Medulla oblongata (tissue), 1 donor: ENCODE results near the gene HDAC4.
"Not testable (repeated sequence)": the region's sequence is repeated elsewhere in the genome, so short reads cannot be mapped to it uniquely, and the experiment has no call there.

ENCODE experiments used
- DNase-seq: peaks from one replicate; pipeline ENCODE4 v3.0.0-alpha.2; 2015; ENCODE audit errors: extremely low spot score

HDAC4 gene

DNA sequence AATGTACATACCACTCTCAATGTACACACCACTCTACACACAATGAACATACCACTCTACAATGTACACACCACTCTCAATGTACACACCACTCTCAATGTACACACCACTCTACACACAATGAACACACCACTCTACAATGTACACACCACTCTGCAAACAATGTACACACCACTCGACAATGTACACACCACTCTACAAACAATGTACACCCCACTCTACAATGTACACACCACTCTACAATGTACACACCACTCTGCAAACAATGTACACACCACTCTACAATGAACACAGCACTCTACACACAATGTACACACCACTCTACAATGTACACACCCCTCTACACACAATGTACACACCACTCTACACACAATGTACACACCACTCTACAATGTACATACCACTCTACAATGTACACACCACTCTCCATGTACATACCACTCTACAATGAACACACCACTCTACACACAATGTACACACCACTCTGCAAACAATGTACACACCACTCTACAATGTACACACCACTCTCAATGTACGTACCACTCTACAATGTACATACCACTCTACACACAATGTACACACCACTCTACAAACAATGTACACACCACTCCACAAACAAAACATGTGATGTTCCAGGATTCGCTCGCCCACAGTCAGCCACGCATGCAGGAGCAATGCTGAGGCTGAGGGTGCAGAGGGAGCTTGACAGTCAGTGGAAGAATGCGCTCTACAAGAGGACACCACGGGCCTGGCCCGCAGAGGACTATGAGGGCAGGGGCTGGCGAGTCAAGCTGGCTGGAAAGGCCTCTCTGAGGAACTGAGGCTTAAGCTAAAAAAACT is 118.2 kb downstream of the HDAC4 start:
- no peak for DNase-seq

DNA sequence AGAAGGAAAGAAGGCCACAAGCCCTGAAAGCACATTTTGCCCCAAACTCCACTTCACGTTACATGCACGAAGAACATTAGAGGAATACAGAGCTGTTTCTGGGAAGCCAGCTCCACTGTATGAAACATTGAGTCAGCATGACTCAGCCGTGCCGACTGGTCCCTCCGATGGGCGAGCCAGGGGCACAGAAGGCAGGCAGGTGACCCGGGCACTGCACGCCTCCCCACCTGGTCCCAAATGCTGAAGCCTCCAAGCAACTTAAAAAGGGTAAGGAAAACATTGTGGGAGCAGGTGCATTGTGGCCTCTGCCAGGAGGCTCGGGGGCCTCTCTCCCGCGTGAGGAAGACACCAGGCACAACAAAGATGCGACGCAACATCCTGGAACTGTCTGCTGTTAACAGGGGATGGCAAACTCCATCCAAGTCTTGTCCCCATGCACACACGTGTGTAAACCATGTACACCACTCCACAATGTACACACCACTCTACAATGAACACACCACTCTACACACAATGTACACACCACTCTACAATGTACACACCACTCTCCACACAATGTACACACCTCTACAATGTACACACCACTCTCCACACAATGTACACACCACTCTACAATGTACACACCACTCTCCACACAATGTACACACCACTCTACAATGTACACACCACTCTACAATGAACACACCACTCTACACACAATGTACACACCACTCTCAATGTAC is 120.4 kb downstream of the HDAC4 start:
- DNase-seq: not testable (repeated sequence)

DNA sequence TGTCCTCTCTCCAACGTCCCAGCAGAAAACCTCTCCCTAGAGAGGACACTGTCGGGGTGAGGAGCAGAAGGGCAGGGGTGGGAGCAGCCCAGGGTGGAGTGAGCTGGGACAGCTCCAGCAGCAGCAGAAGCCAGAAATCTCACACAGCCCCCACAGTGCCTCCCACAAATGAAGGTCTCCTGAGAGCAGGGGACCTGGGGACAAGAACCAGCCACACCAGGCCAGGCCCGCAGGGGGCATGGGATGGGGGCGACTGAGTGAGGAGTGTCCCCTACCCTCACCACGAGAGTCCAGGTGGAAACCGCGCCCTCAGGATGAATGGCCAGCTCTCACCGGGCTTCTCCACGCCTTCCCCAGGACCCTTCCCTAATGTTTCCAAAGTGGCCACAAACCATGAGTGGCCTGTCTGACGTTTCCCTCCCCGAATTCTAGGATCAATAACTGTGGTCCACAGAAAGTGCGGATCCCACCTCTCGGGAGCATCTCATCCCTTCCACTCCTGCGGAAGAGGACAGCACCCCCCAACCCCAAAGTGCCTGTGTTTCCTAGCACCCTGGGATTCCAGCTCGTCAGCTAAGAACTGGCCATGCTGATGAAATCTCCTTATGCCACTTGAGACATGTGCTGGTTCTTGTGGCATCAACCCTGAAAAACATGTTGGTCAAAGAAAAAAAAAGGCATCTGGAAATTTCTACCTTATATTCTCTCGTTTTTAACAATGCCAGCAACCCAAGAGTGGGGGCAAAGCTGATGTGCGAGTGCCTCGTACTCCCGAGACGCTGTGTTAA is 121.1 kb downstream of the HDAC4 start:
- DNase-seq: no peak

DNA sequence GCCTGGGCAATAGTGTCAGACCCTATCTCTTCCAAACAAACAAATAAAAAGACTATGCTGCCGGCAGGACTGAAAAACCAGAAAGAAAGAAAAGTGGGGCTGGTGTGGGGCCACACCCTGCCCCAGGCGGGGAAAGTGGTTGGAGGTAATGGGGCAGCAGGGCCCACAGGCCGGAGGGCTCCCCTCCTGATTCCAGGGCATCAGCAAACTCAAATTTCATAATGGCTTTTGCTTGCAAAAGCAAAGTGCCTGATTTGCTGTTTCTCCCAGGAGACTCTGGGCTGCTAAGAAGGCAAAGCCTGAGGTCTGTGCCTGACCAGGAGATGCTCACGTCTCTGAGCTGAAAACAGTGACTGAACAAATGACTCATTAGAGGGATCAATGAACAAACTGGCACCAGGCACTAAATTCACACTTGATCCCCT is 121.9 kb downstream of the HDAC4 start:
- DNase-seq: no peak

DNA sequence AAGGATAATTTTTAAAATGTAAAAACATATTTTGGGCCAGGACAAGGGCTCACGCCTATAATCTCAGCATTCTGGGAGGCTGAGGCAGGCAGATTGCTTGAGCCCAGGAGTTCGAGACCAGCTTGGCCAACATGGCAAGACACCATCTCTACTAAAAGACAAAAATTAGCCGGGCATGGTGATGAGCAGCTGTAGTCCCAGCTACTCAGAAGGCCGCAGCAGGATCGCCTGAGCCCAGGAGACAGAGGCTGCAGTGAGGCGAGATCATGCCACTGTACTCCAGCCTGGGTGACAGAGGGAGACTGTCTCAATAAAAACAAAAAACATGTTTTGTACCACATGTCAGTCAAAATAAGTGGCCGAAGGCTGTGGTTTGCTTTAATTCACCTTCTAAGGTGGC is 122.5 kb downstream of the HDAC4 start:
- DNase-seq: no peak

DNA sequence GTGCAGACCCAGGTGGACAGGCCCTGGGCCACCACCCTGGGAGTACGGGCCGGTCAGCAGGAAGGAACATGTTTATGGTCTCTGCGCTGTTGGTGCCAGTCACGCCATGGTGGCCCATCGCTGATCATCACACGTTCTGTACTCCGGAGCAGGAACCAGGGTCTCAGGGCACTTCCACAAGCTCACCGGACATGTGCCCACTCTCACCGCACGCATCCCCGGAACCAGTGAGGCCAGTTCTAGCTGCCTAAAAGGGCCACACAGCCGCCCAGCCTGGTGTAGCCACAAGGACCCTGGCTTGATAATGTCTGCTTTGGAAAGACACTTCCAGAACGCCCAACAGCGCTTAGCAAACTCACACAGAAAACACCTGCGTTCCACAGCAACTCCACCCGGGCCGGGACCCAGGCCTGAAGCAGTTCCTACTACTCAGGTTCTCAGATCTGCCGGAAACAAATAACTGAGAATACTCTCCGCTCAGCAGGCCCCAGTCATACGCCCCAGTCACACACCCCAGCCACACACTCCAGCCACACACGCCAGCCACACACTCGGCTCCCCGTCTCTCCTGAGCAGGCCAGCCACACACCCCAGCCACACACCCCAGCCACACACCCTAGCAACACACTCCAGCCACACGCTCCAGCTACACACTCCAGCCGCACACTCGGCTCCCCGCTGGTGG is 123.3 kb downstream of the HDAC4 start:
- no peak for DNase-seq

DNA sequence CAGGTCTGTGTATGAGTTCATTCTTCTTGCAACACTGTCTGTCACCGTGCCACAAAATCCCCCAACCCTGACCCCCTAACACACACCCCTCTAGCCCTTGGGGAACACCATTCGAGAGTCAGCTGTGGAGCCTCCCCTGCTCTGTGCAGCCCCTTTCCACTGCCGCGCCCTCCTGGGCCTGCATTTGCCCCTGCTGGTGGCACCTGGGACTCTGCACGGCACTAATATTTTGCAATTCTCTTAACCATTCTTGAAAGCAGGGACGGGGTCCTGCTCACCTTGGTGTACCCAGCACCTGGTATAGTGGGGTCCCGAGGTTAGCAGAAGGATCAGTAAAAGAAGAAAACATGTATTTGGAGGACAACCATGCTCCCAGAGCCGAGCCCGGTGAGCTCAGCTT is 124.0 kb downstream of the HDAC4 start:
- no peak for DNase-seq

DNA sequence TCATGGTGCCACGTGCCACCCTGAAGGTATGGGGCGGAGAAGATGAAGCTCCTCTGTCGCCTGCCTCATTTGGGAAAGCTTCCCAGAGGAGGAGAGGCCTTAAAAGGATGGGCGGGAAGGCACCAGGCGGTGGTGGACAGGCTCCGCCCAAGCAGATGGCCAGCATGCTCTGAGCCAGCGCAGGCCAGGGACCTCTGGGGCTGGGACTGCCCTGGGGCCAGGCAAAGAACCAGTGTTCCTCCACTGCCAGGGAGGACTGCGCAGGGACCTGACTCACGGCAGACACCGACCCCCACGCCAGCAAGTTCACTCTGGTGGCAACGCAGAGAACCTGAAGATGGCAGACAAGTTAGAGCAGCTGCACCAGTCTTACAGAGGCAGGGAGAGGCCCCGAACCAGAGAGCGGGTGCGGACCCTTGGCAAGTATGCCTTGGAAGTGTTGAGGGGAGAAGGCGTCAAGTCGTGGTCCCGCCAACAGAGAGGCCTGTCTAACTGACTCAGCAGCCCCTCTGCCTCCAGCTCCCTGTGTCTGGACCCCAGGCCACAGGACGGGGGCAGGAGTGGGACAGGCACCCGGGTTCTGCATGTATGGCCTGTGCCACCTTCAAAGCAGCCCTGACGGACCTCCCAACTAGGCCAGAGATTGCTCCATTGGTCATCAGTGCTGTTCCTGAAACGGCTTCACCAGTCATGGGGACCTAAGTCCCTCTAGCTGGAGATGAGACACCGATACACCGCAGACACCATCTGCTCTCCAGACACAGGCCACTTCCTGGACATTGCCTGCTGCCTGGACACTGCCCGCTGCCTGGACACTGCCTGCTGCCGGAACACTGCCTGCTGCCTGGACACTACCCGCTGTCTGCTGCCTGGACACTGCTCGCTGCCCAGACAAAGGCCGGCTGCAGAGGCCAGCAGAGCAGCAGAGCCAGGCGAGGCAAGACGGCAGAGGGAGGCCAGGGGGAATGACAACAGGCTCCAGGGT is 124.7 kb downstream of the HDAC4 start:
- peak; percentile 77 for DNase-seq

DNA sequence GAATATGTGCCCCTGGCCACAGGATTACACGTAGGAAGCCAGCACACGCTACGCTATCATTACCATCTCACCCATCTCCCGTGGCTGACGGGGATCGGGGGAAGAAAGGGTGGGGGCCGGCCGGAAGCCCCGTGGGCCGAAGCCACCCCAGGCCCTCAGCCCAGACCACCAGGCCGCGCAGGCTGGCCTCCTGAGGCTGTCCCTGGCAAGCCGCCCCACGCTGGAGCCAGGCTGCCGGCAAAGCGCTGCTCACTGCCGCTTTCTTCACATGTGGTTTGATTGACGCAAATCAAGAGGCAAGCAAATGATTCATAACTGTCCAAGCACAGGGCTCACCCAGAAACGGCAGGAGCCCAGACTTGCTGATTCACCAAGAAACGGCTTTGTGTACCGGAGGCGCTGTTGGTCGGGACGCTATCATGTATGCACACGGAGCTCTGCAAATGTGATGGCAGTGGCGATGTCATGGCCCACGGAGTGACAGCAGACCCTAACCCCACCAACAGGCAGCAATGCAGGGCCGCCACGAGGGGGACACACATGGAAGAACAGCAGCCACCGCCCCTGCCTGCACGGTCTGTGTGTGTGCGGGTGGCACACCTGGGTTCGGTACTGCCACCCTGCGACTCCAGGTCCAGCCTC is 125.7 kb downstream of the HDAC4 start:
- DNase-seq: peak; percentile 77

DNA sequence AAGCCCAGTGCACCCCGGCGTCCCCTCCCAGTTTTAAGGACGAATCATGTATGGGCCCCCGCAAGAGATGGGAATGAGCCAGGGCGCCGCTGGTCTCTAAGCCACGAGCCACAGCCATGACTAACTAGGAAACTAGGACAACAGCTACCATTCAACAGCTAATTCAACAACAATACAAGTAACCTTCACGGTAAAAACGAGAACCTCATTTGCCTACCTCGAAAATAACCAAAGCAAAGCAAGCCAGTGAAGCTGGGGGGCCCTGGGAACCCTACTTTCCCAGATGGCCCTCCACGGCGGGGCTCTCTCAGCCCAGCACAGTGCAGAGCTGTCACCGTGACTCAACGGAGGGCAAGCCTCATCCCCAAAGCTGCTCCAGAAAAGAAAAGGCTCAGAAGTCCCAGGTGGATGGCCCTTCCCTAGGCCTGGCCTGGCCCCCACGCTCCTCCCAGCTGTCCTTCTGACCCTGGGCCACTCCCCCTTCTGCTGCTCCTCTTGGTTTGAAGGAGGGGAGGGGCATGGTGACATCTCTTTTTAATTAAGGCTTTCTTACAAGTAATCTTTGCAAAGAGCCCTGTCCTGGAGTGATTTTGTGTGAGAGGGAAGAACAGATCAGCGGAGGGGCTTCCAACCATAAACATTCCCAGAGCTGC is 126.3 kb downstream of the HDAC4 start:
- DNase-seq: no peak

DNA sequence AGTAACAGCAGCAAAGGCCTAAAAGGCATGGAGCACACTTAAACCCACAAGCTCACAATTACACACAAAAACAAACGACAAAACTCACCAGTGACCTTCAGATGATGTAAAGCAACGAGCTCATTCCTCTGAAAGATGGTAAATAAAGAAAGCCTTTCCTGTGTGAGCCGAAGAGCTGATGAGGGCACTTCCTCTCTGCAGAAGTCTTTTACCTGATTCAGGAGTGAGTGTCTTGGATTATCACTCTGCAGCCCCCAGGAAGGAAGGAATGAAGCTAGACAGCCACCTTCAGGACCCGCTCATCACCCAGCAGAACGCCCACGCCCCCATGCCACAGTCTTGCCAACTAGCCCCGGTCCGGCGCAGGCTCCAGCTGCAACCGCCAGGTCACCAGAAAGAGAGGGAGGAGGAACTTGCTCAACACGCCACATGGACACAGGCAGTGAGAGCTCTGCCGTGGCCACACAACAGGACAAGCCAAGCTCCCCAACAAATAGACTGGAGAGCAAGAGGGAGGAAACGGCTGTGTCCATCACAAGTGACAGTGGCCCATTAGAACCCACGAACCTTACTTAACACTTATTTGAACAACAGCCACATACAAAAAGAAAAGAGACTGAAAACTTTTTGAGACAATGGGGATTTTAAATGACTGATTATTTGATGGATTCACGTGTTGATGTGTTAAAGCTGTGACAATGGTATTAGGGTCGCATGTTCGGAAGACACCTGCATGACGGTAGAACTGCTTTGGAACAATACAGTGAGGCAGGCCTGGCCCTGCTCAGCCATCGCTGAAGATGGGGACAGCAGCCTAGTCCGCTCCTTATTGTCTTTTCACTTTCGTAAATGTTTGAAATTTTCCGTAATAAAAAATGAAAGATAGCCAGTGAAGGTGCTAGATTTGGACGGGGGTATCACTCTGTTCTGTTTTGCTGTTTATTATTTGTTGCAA is 127.3 kb downstream of the HDAC4 start:
- DNase-seq: no peak

DNA sequence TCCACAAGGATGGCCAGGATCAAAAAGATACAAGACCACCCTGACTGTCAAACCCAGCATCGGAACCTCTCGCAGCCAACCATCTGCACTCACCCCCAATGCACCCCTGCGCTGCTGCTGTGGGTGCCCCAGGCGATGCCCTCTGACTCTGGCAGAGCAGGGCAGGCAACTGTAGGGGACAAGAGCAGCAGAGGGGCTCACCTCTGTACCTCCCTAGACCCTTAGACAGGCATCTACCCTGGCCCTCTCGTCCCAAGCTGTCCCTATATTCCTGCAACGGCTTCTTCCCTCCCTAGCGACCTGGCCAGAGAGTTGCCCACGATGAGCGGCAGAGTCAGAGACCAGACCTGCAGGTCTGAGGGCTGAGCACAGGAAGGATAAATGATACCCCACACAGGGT is 128.2 kb downstream of the HDAC4 start:
- DNase-seq: no peak

DNA sequence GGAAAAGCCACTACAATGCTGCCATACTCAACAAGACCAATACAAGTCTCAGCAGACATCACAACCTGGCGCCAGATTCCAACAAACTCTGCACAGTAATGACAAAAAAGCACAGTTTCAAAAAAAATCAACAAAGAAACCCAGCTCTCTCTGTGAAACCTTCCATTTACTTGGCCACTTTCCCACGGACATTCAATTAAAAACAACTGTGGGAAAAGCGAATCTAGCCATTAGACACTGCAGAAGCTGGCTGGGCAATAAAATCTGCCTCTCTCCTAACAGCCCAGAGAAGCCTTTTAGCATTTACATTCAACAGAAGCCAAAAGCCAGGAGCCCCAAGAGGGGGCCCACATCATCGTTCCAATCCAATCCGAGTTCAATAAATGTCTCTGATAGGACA is 128.9 kb downstream of the HDAC4 start:
- DNase-seq: peak; percentile 70

DNA sequence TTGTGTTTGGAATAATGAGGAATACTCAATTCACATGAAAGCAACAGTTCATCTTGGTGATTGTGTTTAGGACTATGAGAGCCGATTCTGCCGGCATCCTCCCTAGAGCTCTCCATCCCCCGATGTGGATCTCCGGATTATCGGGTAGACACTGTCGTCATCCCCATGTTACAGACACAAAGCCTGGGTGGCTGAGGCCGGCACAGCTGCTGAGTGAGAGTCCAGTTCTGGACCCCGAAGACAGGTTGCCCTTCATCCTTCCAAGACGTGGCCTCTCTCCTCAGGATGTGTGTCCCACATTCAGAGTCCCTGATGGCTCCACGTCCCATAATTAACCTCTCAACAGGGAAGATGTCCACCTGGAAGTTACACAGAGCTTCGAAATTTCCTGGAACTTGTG is 129.3 kb downstream of the HDAC4 start:
- DNase-seq: no peak

DNA sequence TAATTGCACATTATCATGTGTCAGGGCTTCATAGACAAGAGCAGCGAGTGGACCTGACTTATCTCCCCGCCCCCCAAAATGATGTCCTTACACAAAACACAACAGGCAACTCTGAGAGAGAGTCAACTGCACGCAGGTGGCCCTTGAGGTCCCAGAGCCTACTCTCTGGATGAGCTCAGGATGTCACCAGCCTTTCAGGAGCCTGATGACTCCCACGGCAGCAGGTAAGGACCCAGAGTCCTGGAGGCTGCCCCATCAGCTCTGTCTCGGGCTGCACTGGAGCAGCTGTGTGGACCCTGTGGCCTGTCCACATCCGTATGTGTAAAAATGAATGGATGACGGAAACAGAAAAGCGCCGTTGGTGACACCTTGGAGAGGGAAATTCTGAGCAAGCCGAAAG is 130.9 kb downstream of the HDAC4 start:
- DNase-seq: no peak

DNA sequence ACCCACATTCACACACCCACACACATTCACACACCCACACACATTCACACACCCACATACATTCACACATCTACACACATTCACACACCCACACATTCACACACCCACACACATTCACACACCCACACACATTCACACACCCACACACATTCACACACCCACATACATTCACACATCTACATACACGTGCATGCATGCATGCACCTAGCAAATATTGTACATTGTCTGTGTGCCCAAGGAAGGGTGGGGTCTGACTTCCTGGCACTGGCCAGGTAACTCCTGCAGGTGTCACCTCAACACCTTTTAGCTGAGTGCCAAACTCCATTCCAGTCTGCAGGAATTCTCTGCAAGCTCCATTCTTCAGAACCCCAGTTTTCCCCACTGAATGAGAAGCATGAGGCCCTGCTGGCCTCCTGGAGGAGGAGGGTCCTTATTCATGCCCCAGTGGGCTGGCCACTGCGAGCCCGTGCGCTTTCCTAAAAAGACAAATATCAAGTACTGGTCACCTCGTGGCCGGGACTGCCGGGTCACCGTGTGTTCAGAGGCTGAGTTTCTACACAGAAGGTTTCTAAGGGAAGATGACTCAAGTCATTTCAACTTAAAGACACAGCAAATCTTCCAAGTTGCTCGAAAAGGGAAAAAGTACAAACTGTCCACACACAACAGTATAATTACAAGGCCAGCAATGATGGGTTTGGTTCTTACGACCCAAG is 131.5 kb downstream of the HDAC4 start:
- no peak for DNase-seq

DNA sequence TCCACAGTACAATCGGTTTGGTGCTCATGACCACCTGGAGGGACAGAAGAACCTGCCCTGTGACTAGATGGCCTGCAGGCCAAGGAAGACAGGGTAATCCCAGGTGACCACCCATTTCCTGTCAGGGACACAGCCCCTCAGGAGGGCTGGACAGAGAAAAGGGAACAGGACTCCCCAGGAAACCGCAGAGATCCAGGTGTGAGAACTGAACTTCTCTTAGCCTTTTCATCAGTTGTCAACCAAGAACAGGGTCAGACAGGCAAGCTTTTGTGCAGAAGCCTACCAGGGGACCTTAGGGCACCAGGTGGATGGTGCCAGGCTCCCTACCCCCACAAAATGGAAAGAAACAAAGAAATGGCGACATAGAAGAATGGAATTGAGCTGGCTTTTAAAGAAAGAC is 132.3 kb downstream of the HDAC4 start:
- no peak for DNase-seq

DNA sequence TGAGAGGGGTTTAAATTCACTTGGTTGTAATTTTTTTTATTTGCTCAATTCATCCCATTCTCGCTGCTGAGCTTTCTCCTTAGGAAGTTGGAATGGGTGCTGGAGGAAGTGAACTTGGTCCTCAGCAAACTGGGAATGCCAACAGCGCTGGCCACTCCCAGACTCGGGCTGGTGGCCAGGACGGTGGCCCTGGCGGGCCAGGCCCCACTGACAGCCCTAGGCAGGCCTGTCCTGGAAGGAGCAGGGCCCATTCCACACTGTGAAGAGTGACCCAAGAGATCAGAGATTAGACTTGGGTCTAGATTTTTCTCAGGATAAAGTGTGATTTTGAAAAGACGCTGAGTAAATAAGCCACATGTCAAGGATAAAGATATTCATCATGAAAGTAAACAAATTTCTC is 132.7 kb downstream of the HDAC4 start:
- peak; percentile 66 for DNase-seq
